K562 (cell line): ENCODE results near the gene PTPRG. TPM values are rescaled to one million over a fixed set of nuclear protein-coding genes. Genes with fewer than 3 reads are reported as not detected.

Source experiments
- ATAC-seq: fragments of 200-7000 bp; cut with Tn5 transposase; 3 replicates; pipeline ENCODE4 v1.9.1; 2020; ENCODE audit warnings: moderate library complexity
- BruUV-seq: library from RNA; stranded (reverse); fragments of 400-500 nt; replicated peaks from 2 replicates; lab custom pipeline; 2021; lab: Mats Ljungman, UMichigan
- CTCF ChIA-PET: fragments of 300-600 bp; formaldehyde crosslinking; extraction: SDS; loops from one replicate; lab custom pipeline; 2021; ENCODE audit warnings: low intra/inter-chr PET ratio; lab: Yijun Ruan, JAX
- POLR2A ChIA-PET: fragments of 300-600, 350-650 bp; sonication (Branson Sonifier 250); formaldehyde crosslinking; extraction: SDS; loops from one replicate; lab custom pipeline; 2021; ENCODE audit warnings: antibody characterized with exemption, inconsistent platforms; lab: Yijun Ruan, JAX
- DNase-seq, 4 experiments: peaks; one replicate each; pipeline versions ENCODE4 v3.0.0 to v3.0.0-alpha.2; 2011 to 2018; ENCODE audit warnings: low spot score in 3 of 4, mixed read lengths in 3 of 4; ENCODE audit errors: extremely low read depth in 1 of 4
- FAIRE-seq: peaks from 2 replicates; lab custom pipeline; 2011; peaks lifted over from hg19 to GRCh38; lab: Jason Lieb, UNC
- H2AFZ ChIP-seq: 2 replicates; pipeline ENCODE4 v1.6.0; 2011; ENCODE audit warnings: low read depth, low read length, control low read depth, inconsistent platforms
- H3K27ac ChIP-seq: fragments of 200-600 bp; 3 replicates; pipeline ENCODE4 v1.8.0; 2011; ENCODE audit warnings: low read depth, mild to moderate bottlenecking, control low read depth, inconsistent platforms, low read length, moderate library complexity, mixed read lengths; ENCODE audit errors: extremely low read depth
- H3K27me3 ChIP-seq, 2 experiments: fragments of 300-600 bp in 1 of 2; 2 replicates in 1 of 2; 3 replicates in 1 of 2; pipeline versions ENCODE4 v1.6.0 to v1.8.0; 2011; ENCODE audit warnings: inconsistent platforms in 2 of 2, low read length in 2 of 2, mild to moderate bottlenecking in 1 of 2, mixed read lengths in 1 of 2, moderate library complexity in 1 of 2; ENCODE audit not compliant: control insufficient read depth in 2 of 2, insufficient read depth in 2 of 2
- H3K36me3 ChIP-seq: fragments of 300-600 bp; 3 replicates; pipeline ENCODE4 v1.8.0; 2011; ENCODE audit warnings: mild to moderate bottlenecking, low read length, inconsistent platforms; ENCODE audit not compliant: control insufficient read depth, insufficient read depth
- H3K4me1 ChIP-seq, 2 experiments: fragments of 200-600 bp in 1 of 2; replicated peaks in 1 of 2; 2 replicates in 1 of 2; 3 replicates in 1 of 2; pipeline versions ENCODE4 v1.5.1 to v1.8.0; 2011; ENCODE audit warnings: inconsistent platforms in 2 of 2, low read length in 2 of 2, mild to moderate bottlenecking in 1 of 2, mixed read lengths in 1 of 2, moderate library complexity in 1 of 2; ENCODE audit not compliant: control insufficient read depth in 2 of 2, insufficient read depth in 2 of 2
- H3K4me2 ChIP-seq: 2 replicates; pipeline ENCODE4 v1.6.1; 2011; ENCODE audit warnings: low read length, control low read depth, inconsistent platforms, mixed read lengths; ENCODE audit not compliant: insufficient read depth
- H3K4me3 ChIP-seq: fragments of 200-600 bp; sonication (generic), shearing (Covaris generic); 2 replicates; pipeline ENCODE4 v1.5.1; 2016; ENCODE audit warnings: control low read depth, inconsistent platforms
- H3K79me2 ChIP-seq: fragments of 200-600 bp; 3 replicates; pipeline ENCODE4 v1.8.0; 2011; ENCODE audit warnings: low read length, inconsistent platforms; ENCODE audit not compliant: control insufficient read depth, insufficient read depth
- H3K9ac ChIP-seq, 2 experiments: 2 replicates each; pipeline versions ENCODE4 v1.6.0 to v1.6.1; 2011; ENCODE audit warnings: low read depth in 2 of 2, low read length in 2 of 2, control low read depth in 1 of 2, inconsistent platforms in 1 of 2, mild to moderate bottlenecking in 1 of 2, mixed read lengths in 1 of 2; ENCODE audit not compliant: insufficient read depth in 1 of 2
- H3K9me1 ChIP-seq: one replicate; pipeline ENCODE4 v1.6.0; 2011; ENCODE audit warnings: inconsistent platforms, mild to moderate bottlenecking, low read length, moderate library complexity; ENCODE audit not compliant: control insufficient read depth, insufficient read depth
- H3K9me3 ChIP-seq: replicated peaks from 2 replicates; pipeline ENCODE4 v1.5.1; 2011; ENCODE audit warnings: low read depth, low read length, inconsistent platforms; ENCODE audit not compliant: control insufficient read depth, insufficient read depth
- H4K20me1 ChIP-seq: replicated peaks from 2 replicates; pipeline ENCODE4 v1.6.1; 2011; ENCODE audit warnings: low read length, inconsistent platforms, mixed read lengths; ENCODE audit not compliant: control insufficient read depth, insufficient read depth
- ZNF354B ChIP-seq: fragments of 250-450 bp; sonication (Bioruptor Pico); IDR thresholded peaks from 2 replicates; pipeline ENCODE4 v1.4.0; 2020
- WGBS: fragments of 100-300 bp; shearing (Covaris generic); methylation state at CpG from one replicate; pipeline ENCODE4 v1.1.6; 2016; ENCODE audit warnings: low coverage, mixed read lengths; ENCODE audit not compliant: insufficient coverage; ENCODE audit errors: missing lambda C conversion rate; 5-methylcytosine and 5-hydroxymethylcytosine counted together
- in situ Hi-C: fragments of 300-500 bp; cut with MboI; formaldehyde crosslinking; loops from 4 replicates; pipeline ENCODE4 v1.15.0; 2018; ENCODE audit warnings: inconsistent platforms, mixed read lengths
- intact Hi-C: fragments of 100-400 bp; cut with micrococcal nuclease; formaldehyde crosslinking; loops from 2 replicates; pipeline ENCODE4 v1.14.2; 2022
- polyA plus RNA-seq, 8 experiments: library from polyadenylated mRNA; depleted of rRNA in 4 of 8; stranded (reverse) in 5 of 8; unstranded in 3 of 8; fragments of >200 nt; fragmentation: Nextera tagmentation in 2 of 8; fragmentation: Illumina TruSeq in 1 of 8; extraction: Ambion mirVana in 2 of 8; extraction: Trizol in 1 of 8; gene quantifications; 2 replicates each; pipeline versions ENCODE4 v1.2.1 to v1.2.3, GENCODE V29; 2011 to 2014; ENCODE audit warnings: inconsistent platforms in 1 of 8, missing spikeins in 1 of 8
- total RNA-seq, 7 experiments: library from RNA; depleted of rRNA in 6 of 7; stranded (reverse); fragments of >200 nt in 6 of 7; fragmentation: Illumina TruSeq in 2 of 7; extraction: Trizol in 2 of 7; gene quantifications; 2 replicates each; pipeline versions ENCODE4 v1.2.1 to v1.2.3, GENCODE V29; 2011 to 2021; ENCODE audit warnings: low replicate concordance in 1 of 7
- TF ChIP-seq, protein P1 (sequence below), 3 experiments: fragments of 200-800 bp in 1 of 3; fragments of 250-450 bp in 1 of 3; fragments of 450-650 bp in 1 of 3; sonication (Bioruptor Pico) in 1 of 3; sonication (Bioruptor generic) in 1 of 3; formaldehyde crosslinking in 1 of 3; IDR thresholded peaks; 2 replicates each; pipeline versions ENCODE4 v1.6.1 to v1.8.0; 2016 to 2022; ENCODE audit warnings: mild to moderate bottlenecking in 2 of 3, missing genetic modification characterization in 2 of 3, missing compliant biosample characterization in 1 of 3, moderate library complexity in 1 of 3
- TF ChIP-seq, protein P2 (sequence below), 2 experiments: fragments of 450-650 bp in 1 of 2; sonication (generic) in 1 of 2; formaldehyde crosslinking; conservative IDR thresholded peaks; 2 replicates each; pipeline versions ENCODE4 v1.4.0 to v1.8.1; 2020 to 2022; ENCODE audit warnings: mild to moderate bottlenecking in 1 of 2, missing genetic modification reagents in 1 of 2

PTPRG gene
- total and polyA plus RNA-seq, 9 of the 15 experiments (the other 6 are each of a cell fraction or from before 2014, with no cell fraction given): 0.16 TPM; not detected in 8

DNA sequence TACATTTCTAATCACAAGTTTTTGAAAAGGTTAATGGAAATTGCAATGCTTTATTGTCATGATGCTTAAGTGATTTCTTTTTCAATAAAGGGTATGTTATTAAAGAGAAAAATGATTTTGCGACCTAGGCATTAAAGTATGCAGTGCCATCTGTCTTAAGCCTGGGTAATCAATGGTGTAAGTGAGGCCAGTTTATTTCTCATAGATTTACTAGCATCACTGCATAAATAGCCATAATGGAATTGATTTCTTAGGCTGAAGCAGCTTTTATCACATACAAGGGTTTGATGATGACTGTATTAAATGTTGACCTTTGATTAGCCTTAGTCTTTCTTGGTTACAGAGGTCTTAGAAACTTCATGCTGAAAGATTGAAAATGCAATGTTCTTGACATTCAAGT is 464.5 kb downstream of the PTPRG start:
- no peaks in the 10 kb centered on the region for H3K9me1 ChIP-seq
- H2AFZ ChIP-seq: no peak overlapping the region
- 0% methylated on average over 1 of the region's 1 CpG for WGBS
- no peak overlapping the region for H3K9ac ChIP-seq
- CTCF ChIA-PET: no interaction called here
- no peaks in the 10 kb centered on the region for H4K20me1 ChIP-seq
- H3K4me3 ChIP-seq: no peak overlapping the region
- DNase-seq (no peak), ATAC-seq (no peak)
- TF ChIP-seq, protein P1, sequence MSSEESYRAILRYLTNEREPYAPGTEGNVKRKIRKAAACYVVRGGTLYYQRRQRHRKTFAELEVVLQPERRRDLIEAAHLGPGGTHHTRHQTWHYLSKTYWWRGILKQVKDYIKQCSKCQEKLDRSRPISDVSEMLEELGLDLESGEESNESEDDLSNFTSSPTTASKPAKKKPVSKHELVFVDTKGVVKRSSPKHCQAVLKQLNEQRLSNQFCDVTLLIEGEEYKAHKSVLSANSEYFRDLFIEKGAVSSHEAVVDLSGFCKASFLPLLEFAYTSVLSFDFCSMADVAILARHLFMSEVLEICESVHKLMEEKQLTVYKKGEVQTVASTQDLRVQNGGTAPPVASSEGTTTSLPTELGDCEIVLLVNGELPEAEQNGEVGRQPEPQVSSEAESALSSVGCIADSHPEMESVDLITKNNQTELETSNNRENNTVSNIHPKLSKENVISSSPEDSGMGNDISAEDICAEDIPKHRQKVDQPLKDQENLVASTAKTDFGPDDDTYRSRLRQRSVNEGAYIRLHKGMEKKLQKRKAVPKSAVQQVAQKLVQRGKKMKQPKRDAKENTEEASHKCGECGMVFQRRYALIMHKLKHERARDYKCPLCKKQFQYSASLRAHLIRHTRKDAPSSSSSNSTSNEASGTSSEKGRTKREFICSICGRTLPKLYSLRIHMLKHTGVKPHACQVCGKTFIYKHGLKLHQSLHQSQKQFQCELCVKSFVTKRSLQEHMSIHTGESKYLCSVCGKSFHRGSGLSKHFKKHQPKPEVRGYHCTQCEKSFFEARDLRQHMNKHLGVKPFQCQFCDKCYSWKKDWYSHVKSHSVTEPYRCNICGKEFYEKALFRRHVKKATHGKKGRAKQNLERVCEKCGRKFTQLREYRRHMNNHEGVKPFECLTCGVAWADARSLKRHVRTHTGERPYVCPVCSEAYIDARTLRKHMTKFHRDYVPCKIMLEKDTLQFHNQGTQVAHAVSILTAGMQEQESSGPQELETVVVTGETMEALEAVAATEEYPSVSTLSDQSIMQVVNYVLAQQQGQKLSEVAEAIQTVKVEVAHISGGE (CRISPR knock-in tag; IDR thresholded peaks at IDR 0.05): peak in 1 of 3 experiments; percentile 11; a peak in 1 of 6 replicates
- TF ChIP-seq ZNF354B (CRISPR knock-in tag): no peak
- TF ChIP-seq, protein P2, sequence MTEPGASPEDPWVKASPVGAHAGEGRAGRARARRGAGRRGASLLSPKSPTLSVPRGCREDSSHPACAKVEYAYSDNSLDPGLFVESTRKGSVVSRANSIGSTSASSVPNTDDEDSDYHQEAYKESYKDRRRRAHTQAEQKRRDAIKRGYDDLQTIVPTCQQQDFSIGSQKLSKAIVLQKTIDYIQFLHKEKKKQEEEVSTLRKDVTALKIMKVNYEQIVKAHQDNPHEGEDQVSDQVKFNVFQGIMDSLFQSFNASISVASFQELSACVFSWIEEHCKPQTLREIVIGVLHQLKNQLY (CRISPR knock-in tag; conservative IDR thresholded peaks at IDR 0.05): no peak
- TF ChIP-seq, all 486 proteins: peak for 1
- H3K79me2 ChIP-seq: no peaks in the 10 kb centered on the region
- no peak overlapping the region for H3K4me2 ChIP-seq
- H3K27ac ChIP-seq: no peak overlapping the region
- POLR2A ChIA-PET: no interaction called here
- no peaks in the 10 kb centered on the region for H3K9me3 ChIP-seq
- no peaks in the 10 kb centered on the region for H3K36me3 ChIP-seq
- in situ Hi-C loops: no loop called here
- no TSS peak for BruUV-seq
- H3K4me1 ChIP-seq: no peaks in the 10 kb centered on the region
- intact Hi-C loops: no loop called here
- no peaks in the 10 kb centered on the region for H3K27me3 ChIP-seq
- no peak for FAIRE-seq
